PC-9 (cell line): ENCODE results near the gene ZFP36L1. TPM values are rescaled to one million over a fixed set of nuclear protein-coding genes. Genes with fewer than 3 reads are reported as not detected.

Experiments
- BruUV-seq: library from RNA; stranded (reverse); fragments of 400-500 nt; replicated peaks from 2 replicates; lab custom pipeline; 2021; lab: Mats Ljungman, UMichigan
- CTCF ChIA-PET: fragments of 300-600 bp; sonication (Branson Sonifier 250); formaldehyde crosslinking; loops from one replicate; lab custom pipeline; 2022; ENCODE audit warnings: antibody characterized with exemption; lab: Charles Lee
- POLR2A ChIA-PET: fragments of 300-600 bp; sonication (Branson Sonifier 250); formaldehyde crosslinking; loops from one replicate; lab custom pipeline; 2022; ENCODE audit warnings: antibody characterized with exemption; ENCODE audit not compliant: unreplicated experiment; lab: Charles Lee
- DNase-seq, 2 experiments: peaks; one replicate each; pipeline versions ENCODE4 v3.0.0 to v3.0.0-alpha.2; 2015 to 2022; ENCODE audit warnings: mixed read lengths in 1 of 2
- H2AFZ ChIP-seq: fragments of 200-600 bp; sonication (generic); 2 replicates; pipeline ENCODE4 v1.8.1; 2017; ENCODE audit warnings: antibody characterized with exemption
- H3F3A ChIP-seq: fragments of 200-600 bp; sonication (generic); 2 replicates; pipeline ENCODE4 v1.8.1; 2017; ENCODE audit warnings: antibody characterized with exemption, mild to moderate bottlenecking, low read depth; ENCODE audit not compliant: insufficient read depth
- H3K27ac ChIP-seq: fragments of 200-600 bp; sonication (generic); 2 replicates; pipeline ENCODE4 v1.6.1; 2016; ENCODE audit warnings: mixed run types
- H3K27me3 ChIP-seq: fragments of 200-600 bp; sonication (generic); 2 replicates; pipeline ENCODE4 v1.6.1; 2016; ENCODE audit warnings: low read depth, mixed run types; ENCODE audit not compliant: insufficient read depth
- H3K36me3 ChIP-seq: fragments of 200-600 bp; sonication (generic); 2 replicates; pipeline ENCODE4 v1.6.1; 2016; ENCODE audit warnings: low read depth, mixed run types
- H3K4me1 ChIP-seq: fragments of 200-600 bp; sonication (generic); replicated peaks from 2 replicates; pipeline ENCODE4 v1.6.1; 2016; ENCODE audit warnings: mixed run types; ENCODE audit not compliant: insufficient read depth
- H3K4me2 ChIP-seq: fragments of 200-600 bp; sonication (generic); 2 replicates; pipeline ENCODE4 v1.6.1; 2017; ENCODE audit warnings: mixed run types
- H3K4me3 ChIP-seq: fragments of 200-600 bp; sonication (generic); 2 replicates; pipeline ENCODE4 v1.6.1; 2016; ENCODE audit warnings: mixed run types
- H3K79me2 ChIP-seq: fragments of 200-600 bp; sonication (generic); 2 replicates; pipeline ENCODE4 v1.6.1; 2017; ENCODE audit warnings: low read depth, mixed run types
- H3K9me2 ChIP-seq: fragments of 200-600 bp; sonication (generic); 2 replicates; pipeline ENCODE4 v1.8.1; 2017; ENCODE audit warnings: mild to moderate bottlenecking; ENCODE audit not compliant: insufficient read depth
- H3K9me3 ChIP-seq: fragments of 200-600 bp; sonication (generic); 2 replicates; pipeline ENCODE4 v1.8.1; 2016; ENCODE audit warnings: low read depth; ENCODE audit not compliant: insufficient read depth
- H4K20me1 ChIP-seq: fragments of 200-600 bp; sonication (generic); 2 replicates; pipeline ENCODE4 v1.8.1; 2017; ENCODE audit not compliant: insufficient read depth
- CTCF ChIP-seq: fragments of 200-600 bp; sonication (generic); conservative IDR thresholded peaks from 2 replicates; pipeline ENCODE4 v1.6.1; 2017; ENCODE audit warnings: mixed run types, antibody characterized with exemption, mild to moderate bottlenecking, moderate library complexity
- EZH2 ChIP-seq: fragments of 200-600 bp; sonication (generic); IDR thresholded peaks from 2 replicates; pipeline ENCODE4 v1.8.0; 2017; ENCODE audit warnings: antibody characterized with exemption, low read depth
- intact Hi-C: fragments of 100-400 bp; cut with micrococcal nuclease; formaldehyde crosslinking; loops from one replicate; pipeline ENCODE4 v1.10.0; 2022; ENCODE audit not compliant: unreplicated experiment
- total RNA-seq: library from RNA; stranded (reverse); gene quantifications from 2 replicates; pipeline ENCODE4 v1.2.3, GENCODE V29; 2021

The ZFP36L1 gene
- total RNA-seq, 1 experiment from 2014 or later: 179 TPM

- Histone ChIP-seq H3K27me3 (no peaks in the 10 kb centered on the region), H3K27ac (peak overlapping the region; percentile 98), H3K4me2 (peak overlapping the region; percentile 100), H3K9me3 (0 out of 2 replicates have a peak, but pooled peaks cover 4% of the 10 kb centered on the region), H3K9me2 (no peaks in the 10 kb centered on the region), H3K79me2 (peaks cover 62% of the 10 kb centered on the region), H4K20me1 (peaks cover 28% of the 10 kb centered on the region), H2AFZ (no peak overlapping the region; the same call in 1 of the 2 replicates), H3K4me1 (peaks cover 16% of the 10 kb centered on the region; the same call in 1 of the 2 replicates), H3F3A (peaks cover 60% of the 10 kb centered on the region), H3K36me3 (peaks cover 21% of the 10 kb centered on the region), H3K4me3 (peak overlapping the region; percentile 95)
- ChIA-PET POLR2A (interaction anchor here (0.6 to 1.3 kb wide), 9 partner anchors 8 to 978 kb away, joined by 3 to 22 read pairs (median 5); partner anchors contain the start of gene ZFYVE26), CTCF (interaction anchor here (0.6 to 0.9 kb wide), 4 partner anchors 8 to 1151 kb away, joined by 3 to 6 read pairs (median 4); no protein-coding TSS in a partner anchor)
- DNase-seq: peak; percentile 29 to 61
- BruUV-seq: TSS peak; percentile 54
- intact Hi-C loops: loop anchor here (5.0 kb wide), 1 partner anchor 283 kb away; no protein-coding TSS in a partner anchor
- no peak for TF ChIP-seq CTCF
Observed at GRCh38 chr14:68794851-68795596, 2.2 kb upstream of the ZFP36L1 start.

GRCh38 chr14:68794130-68794850 lies 1.4 kb upstream of the ZFP36L1 start:
- peaks cover 67% of the 10 kb centered on the region for H3F3A ChIP-seq
- H2AFZ ChIP-seq: no peak overlapping the region
- TF ChIP-seq EZH2: no peak
- TF ChIP-seq CTCF: no peak
- H3K4me3 ChIP-seq: peak overlapping the region; percentile 95
- CTCF ChIA-PET: interaction anchor here (0.6 kb wide), 1 partner anchor 862 kb away, joined by 6 read pairs; no protein-coding TSS in a partner anchor
- H3K79me2 ChIP-seq: peaks cover 69% of the 10 kb centered on the region
- intact Hi-C loops: loop anchor here (5.0 kb wide), 1 partner anchor 282 kb away; no protein-coding TSS in a partner anchor
- peaks cover 32% of the 10 kb centered on the region for H4K20me1 ChIP-seq
- no peaks in the 10 kb centered on the region for H3K9me2 ChIP-seq
- peaks cover 28% of the 10 kb centered on the region for H3K36me3 ChIP-seq
- no peaks in the 10 kb centered on the region for H3K9me3 ChIP-seq
- H3K4me2 ChIP-seq: peak overlapping the region; percentile 100
- peaks cover 14% of the 10 kb centered on the region; the same call in 1 of the 2 replicates for H3K4me1 ChIP-seq
- no TSS peak for BruUV-seq
- POLR2A ChIA-PET: interaction anchor here (0.6 to 1.5 kb wide), 3 partner anchors 8 to 978 kb away, joined by 7 to 22 read pairs (median 11); partner anchors contain the start of gene ZFYVE26
- H3K27me3 ChIP-seq: no peaks in the 10 kb centered on the region
- H3K27ac ChIP-seq: peak overlapping the region; percentile 98
- DNase-seq: peak; percentile 77 to 83

DNA sequence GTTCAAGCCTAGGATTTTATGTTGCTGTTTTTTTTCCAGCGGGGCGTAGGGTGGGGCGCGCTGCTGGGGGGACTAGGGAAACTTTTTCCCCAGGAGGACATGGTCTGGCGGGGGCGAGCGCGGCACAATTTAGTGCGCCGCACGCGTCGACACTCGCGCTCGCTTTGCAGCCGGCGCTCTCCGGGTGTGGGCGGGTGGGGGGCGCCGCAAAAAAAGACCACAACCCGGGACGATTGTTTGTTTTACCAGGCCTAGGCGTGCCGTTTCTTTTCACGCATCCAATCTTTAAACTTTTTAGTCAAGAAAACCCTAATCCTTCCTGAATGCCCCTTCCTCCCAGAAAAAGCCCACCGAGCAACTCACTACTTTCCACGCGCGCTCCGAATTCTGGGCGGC lies 865 bp upstream of the ZFP36L1 start:
- peak overlapping the region; percentile 98 for H3K27ac ChIP-seq
- CTCF ChIA-PET: no interaction called here
- H3F3A ChIP-seq: peaks cover 71% of the 10 kb centered on the region
- H3K4me3 ChIP-seq: peak overlapping the region; percentile 95
- no TSS peak for BruUV-seq
- no peaks in the 10 kb centered on the region for H3K27me3 ChIP-seq
- H3K4me1 ChIP-seq: peaks cover 14% of the 10 kb centered on the region; the same call in 1 of the 2 replicates
- H3K36me3 ChIP-seq: peaks cover 31% of the 10 kb centered on the region
- no peaks in the 10 kb centered on the region for H3K9me3 ChIP-seq
- POLR2A ChIA-PET: interaction anchor here (0.5 to 2.5 kb wide), 7 partner anchors 108 to 1871 kb away, joined by 3 to 23 read pairs (median 6); no protein-coding TSS in a partner anchor
- H4K20me1 ChIP-seq: peaks cover 32% of the 10 kb centered on the region
- no peaks in the 10 kb centered on the region for H3K9me2 ChIP-seq
- H3K4me2 ChIP-seq: peak overlapping the region; percentile 100
- no peak for TF ChIP-seq EZH2
- TF ChIP-seq CTCF: no peak
- H2AFZ ChIP-seq: no peak overlapping the region
- intact Hi-C loops: loop anchor here (1.0 to 5.0 kb wide), 6 partner anchors 23 to 653 kb away; no protein-coding TSS in a partner anchor
- H3K79me2 ChIP-seq: peaks cover 75% of the 10 kb centered on the region
- DNase-seq: no peak
